ENCODE data around the gene SLC38A4.
"Not testable (repeated sequence)": the region's sequence is repeated elsewhere in the genome, so short reads cannot be mapped to it uniquely, and the experiment has no call there.

Gene SLC38A4

DNA sequence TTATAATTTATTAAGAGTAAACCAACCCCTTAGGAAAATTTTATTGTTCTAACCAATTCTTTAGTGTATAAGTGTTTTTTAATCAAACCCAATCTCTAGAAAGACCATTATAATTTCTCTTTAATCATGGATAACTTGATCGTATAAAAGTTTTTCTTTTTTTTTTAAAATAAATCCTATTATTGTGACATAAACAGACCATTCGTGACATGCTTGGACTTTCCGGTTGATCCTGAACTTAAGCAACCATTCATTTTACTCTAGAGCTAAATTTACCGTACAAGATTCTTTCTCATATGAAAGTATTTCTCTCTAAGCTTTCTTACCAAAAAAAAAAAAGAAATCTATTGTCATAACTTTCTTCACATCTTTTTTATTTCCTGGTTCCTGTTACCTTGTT is 32.6 kb upstream of the SLC38A4 start:
- Mint-ChIP-seq H3K4me1 (no peaks in the 10 kb centered on the region), H3K4me3 (no peak overlapping the region), H3K36me3 (ENCODE audit: low read depth) (no peaks in the 10 kb centered on the region), H3K27ac (no peak overlapping the region), H3K27me3 (ENCODE audit: low read depth, poor library complexity) (peaks cover 4% of the 10 kb centered on the region), H3K9me3 (peaks cover 89% of the 10 kb centered on the region)
- TF ChIP-seq, protein P1, sequence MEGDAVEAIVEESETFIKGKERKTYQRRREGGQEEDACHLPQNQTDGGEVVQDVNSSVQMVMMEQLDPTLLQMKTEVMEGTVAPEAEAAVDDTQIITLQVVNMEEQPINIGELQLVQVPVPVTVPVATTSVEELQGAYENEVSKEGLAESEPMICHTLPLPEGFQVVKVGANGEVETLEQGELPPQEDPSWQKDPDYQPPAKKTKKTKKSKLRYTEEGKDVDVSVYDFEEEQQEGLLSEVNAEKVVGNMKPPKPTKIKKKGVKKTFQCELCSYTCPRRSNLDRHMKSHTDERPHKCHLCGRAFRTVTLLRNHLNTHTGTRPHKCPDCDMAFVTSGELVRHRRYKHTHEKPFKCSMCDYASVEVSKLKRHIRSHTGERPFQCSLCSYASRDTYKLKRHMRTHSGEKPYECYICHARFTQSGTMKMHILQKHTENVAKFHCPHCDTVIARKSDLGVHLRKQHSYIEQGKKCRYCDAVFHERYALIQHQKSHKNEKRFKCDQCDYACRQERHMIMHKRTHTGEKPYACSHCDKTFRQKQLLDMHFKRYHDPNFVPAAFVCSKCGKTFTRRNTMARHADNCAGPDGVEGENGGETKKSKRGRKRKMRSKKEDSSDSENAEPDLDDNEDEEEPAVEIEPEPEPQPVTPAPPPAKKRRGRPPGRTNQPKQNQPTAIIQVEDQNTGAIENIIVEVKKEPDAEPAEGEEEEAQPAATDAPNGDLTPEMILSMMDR (IDR thresholded peaks at IDR 0.05) = no peak
- DNase-seq = no peak

DNA sequence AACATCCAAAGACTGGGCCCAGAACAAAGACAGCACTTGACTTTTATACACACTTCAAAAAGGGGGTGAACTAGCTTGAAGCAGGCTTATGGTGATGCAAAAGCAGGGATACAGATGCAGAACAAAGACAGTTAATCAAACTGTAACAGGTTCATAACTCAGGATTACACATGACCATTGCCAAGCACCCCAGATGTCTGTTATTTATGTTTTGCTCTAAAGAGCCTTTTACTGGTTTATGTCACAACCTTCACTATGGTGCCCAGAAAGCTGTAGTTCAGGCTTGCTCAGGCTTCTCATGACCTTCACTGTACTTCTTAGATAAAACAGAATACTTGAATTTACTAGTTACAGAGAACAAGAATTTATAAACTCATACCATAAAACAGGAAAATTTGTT is 31.7 kb upstream of the SLC38A4 start:
- no peak for DNase-seq
- Mint-ChIP-seq H3K27me3 (ENCODE audit: low read depth, poor library complexity) (peaks cover 4% of the 10 kb centered on the region), H3K27ac (no peak overlapping the region), H3K9me3 (peaks cover 82% of the 10 kb centered on the region), H3K36me3 (ENCODE audit: low read depth) (no peaks in the 10 kb centered on the region), H3K4me1 (no peaks in the 10 kb centered on the region), H3K4me3 (no peak overlapping the region)
- TF ChIP-seq, protein P1 (IDR thresholded peaks at IDR 0.05) = no peak

DNA sequence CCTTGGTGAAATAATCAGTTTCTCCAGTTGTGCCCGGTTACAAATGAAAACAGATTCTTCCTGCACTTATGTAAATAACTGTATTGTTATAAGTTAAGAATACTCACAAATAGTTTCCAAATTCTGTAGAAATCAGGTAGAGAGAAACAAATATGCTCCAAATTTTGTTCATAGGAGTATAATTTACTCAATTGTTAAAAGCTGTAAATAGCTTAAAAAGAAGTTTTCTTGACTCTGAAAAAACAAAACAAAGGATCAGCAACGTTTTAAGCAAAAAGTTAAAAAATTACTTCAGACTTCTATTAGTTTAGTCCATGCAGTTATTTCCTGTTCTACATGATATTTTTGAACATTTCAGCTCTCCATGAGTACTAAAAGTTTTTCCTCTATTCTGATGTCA is 30.0 kb upstream of the SLC38A4 start:
- Mint-ChIP-seq H3K27me3 (ENCODE audit: low read depth, poor library complexity) (no peaks in the 10 kb centered on the region), H3K4me3 (no peak overlapping the region), H3K36me3 (ENCODE audit: low read depth) (no peaks in the 10 kb centered on the region), H3K27ac (no peak overlapping the region), H3K9me3 (peaks cover 74% of the 10 kb centered on the region), H3K4me1 (no peaks in the 10 kb centered on the region)
- TF ChIP-seq, protein P1 (IDR thresholded peaks at IDR 0.05) = no peak
- DNase-seq = no peak

DNA sequence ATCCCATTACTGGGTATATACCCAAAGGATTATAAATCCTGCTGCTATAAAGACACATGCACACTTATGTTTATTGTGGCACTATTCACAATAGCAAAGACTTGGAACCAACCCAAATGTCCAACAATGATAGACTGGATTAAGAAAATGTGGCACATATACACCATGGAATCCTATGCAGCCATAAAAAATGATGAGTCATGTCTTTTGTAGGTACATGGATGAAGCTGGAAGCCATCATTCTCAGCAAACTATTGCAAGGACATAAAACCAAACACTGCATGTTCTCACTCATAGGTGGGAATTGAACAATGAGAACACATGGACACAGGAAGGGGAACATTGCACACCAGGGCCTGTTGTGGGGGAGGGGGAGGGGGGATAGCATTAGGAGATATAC is 28.4 kb upstream of the SLC38A4 start:
- peaks cover 74% of the 10 kb centered on the region for H3K9me3 Mint-ChIP-seq
- H3K36me3 Mint-ChIP-seq (ENCODE audit: low read depth); H3K4me3 Mint-ChIP-seq; DNase-seq; H3K27me3 Mint-ChIP-seq (ENCODE audit: low read depth, poor library complexity); H3K4me1 Mint-ChIP-seq; H3K27ac Mint-ChIP-seq: not testable (repeated sequence)

DNA sequence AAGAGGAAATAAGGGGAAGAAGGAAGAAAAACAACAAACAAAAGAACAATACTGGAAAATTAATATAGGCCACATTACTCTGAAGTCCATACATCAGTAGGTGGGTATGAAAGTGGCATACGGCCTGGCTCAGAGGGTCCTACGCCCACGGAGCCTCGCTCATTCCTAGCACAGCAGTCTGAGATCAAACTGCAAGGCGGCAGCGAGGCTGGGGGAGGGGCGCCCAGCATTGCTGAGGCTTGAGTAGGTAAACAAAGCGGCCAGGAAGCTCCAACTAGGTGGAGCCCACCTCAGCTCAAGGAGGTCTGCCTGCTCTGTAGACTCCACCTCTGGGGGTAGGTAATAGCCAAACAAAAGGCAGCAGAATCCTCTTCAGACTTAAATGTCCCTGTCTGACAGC is 23.0 kb upstream of the SLC38A4 start:
- not testable (repeated sequence) for H3K4me3 Mint-ChIP-seq; H3K27ac Mint-ChIP-seq; H3K4me1 Mint-ChIP-seq; H3K27me3 Mint-ChIP-seq (ENCODE audit: low read depth, poor library complexity); H3K36me3 Mint-ChIP-seq (ENCODE audit: low read depth); DNase-seq
- H3K9me3 Mint-ChIP-seq = peaks cover 35% of the 10 kb centered on the region

DNA sequence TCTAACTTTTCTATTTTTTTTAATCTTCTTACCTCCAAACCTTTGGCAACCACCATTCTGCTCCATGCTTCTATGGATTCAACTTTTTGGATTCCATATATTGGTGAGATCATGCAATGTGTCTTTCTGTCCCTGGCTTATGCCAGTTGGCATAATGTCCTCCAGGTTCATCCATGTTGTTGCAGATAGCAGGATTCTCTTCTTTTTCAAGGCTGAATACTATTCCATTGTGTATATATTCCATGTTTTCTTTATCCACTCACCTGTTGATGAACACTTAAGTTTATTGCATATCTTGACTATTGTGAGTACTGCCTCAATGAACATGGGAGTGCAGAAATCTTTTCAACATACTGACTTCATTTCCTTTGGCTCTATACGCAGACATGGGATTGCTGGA is 21.2 kb upstream of the SLC38A4 start:
- DNase-seq = no peak
- H3K4me3 Mint-ChIP-seq = no peak overlapping the region
- H3K9me3 Mint-ChIP-seq = peaks cover 31% of the 10 kb centered on the region
- no peaks in the 10 kb centered on the region for H3K4me1 Mint-ChIP-seq
- peaks cover 5% of the 10 kb centered on the region for H3K36me3 Mint-ChIP-seq (ENCODE audit: low read depth)
- TF ChIP-seq, protein P1 (IDR thresholded peaks at IDR 0.05) = no peak
- H3K27me3 Mint-ChIP-seq (ENCODE audit: low read depth, poor library complexity) = peaks cover 9% of the 10 kb centered on the region
- H3K27ac Mint-ChIP-seq = no peak overlapping the region

DNA sequence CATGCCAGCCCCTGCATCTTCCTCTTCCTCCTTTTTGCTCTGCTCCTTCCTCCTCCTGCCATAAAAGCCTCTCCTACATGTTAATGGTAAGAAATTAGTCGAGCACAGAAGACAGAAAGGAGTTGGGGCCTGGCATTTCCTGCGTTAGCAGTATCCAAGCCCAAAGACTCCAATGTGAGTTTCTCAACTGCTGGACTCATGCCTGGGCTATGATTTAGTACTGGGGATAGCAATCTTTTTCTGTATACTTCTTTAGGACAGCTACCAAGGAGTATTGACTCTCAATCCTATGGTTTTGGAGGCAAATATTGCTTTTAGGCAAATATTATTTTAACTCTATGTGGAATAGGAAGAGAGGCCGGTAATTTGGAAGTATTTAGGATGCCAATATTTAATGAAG is 18.0 kb upstream of the SLC38A4 start:
- TF ChIP-seq, protein P1 (IDR thresholded peaks at IDR 0.05) = no peak
- H3K36me3 Mint-ChIP-seq (ENCODE audit: low read depth) = peaks cover 5% of the 10 kb centered on the region
- no peak overlapping the region for H3K4me3 Mint-ChIP-seq
- no peaks in the 10 kb centered on the region for H3K4me1 Mint-ChIP-seq
- no peak overlapping the region for H3K27ac Mint-ChIP-seq
- H3K27me3 Mint-ChIP-seq (ENCODE audit: low read depth, poor library complexity) = peaks cover 9% of the 10 kb centered on the region
- H3K9me3 Mint-ChIP-seq = peaks cover 11% of the 10 kb centered on the region
- DNase-seq = no peak

All from nephron progenitor cell (in vitro differentiated cells).